ENCODE data around the gene OVOL1. TPM values are rescaled to one million over a fixed set of nuclear protein-coding genes. Genes with fewer than 3 reads are reported as not detected.

OVOL1 gene
- total RNA-seq, 1 experiment from 2014 or later = not detected

DNA sequence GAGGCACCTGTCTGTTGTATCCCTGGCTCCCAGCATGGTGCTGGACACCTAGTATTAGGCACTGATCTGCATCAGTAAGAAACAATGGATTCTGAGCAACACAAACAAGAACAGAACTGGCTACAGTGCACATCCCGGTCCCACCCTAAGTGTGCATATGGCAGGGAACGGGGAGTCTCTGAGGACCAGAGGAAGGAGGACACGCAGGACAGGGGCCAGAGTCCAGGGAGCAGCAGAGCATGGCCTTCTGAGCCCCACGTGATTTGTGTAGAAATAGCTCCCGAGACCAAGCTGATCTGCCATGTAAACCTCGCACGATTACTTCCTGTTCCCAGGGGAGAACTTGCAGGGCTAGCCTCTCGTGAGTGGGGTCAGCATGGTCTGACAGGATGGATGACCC, 34.2 kb downstream of the OVOL1 start:
- no peak overlapping the region for H3K27ac ChIP-seq (ENCODE audit: low read depth, low read length, poor library complexity, severe bottlenecking)
- H3K9me3 ChIP-seq (ENCODE audit: low read depth, low read length, poor library complexity, severe bottlenecking) = no peaks in the 10 kb centered on the region
- no peaks in the 10 kb centered on the region for H3K36me3 ChIP-seq (ENCODE audit: insufficient read depth, low read length, poor library complexity, severe bottlenecking)
- CTCF ChIA-PET = interaction anchor here (0.6 to 1.0 kb wide), 2 partner anchors 31 to 42 kb away, joined by 3 to 7 read pairs; no protein-coding TSS in a partner anchor
- no TSS peak for BruUV-seq (replicated peaks)
- H3K27me3 ChIP-seq (replicated peaks; ENCODE audit: insufficient read depth, low read depth, low read length, poor library complexity) = no peaks in the 10 kb centered on the region
- TF ChIP-seq CTCF (conservative IDR thresholded peaks at IDR 0.05; ENCODE audit: low read depth, low read length) (no peak), EZH2 (IDR thresholded peaks at IDR 0.05; ENCODE audit: borderline replicate concordance, low read depth, low read length, poor library complexity, severe bottlenecking) (no peak)
- intact Hi-C loops (cut with micrococcal nuclease; ENCODE audit: unreplicated experiment) = no loop called here
- POLR2A ChIA-PET (ENCODE audit: low non-redundant PET) = no interaction called here
- no peak overlapping the region for H3K4me3 ChIP-seq (ENCODE audit: low read depth, low read length, poor library complexity, severe bottlenecking)
- DNase-seq (ENCODE audit: low spot score) = no peak
- no peaks in the 10 kb centered on the region for H3K4me1 ChIP-seq (ENCODE audit: insufficient read depth, low read length, poor library complexity, severe bottlenecking)

DNA sequence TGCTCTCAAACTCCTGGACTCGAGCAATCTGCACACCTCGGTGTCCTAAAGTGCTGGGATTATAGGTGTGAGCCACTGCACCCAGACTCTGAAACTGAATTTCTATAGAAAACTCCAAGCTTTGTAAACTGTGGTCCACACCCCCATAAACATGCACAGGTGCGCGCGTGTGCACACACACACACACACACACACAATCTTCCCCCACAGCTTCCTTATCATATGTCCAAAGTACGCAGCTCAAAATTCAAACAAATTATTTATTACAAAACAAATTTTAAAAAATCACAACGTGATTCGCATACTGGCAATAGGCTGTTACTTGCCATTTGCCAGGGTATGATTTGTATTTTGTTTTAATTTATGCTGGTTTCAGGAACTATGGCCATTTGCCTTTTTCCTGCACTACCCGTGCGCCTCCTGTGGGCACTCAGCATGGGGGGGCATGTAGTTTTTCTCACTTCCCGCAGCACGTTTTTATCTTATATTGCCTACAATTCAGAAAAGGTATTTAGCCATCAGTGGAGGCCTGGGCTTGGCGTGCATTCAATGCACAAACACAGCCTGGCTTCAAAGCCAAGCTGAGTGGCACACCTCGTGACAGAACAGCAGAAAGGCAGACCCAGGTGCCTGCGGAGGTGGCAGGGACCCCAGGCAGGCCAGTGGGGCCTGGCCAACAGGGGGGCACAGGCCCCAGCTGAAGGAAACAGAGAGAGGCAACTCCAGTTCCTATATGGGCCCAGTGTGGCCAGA, 36.1 kb downstream of the OVOL1 start:
- no peak for DNase-seq (ENCODE audit: low spot score)
- BruUV-seq (replicated peaks) = no TSS peak
- Histone ChIP-seq H3K4me3 (ENCODE audit: low read depth, low read length, poor library complexity, severe bottlenecking) (no peak overlapping the region), H3K9me3 (ENCODE audit: low read depth, low read length, poor library complexity, severe bottlenecking) (no peaks in the 10 kb centered on the region), H3K4me1 (ENCODE audit: insufficient read depth, low read length, poor library complexity, severe bottlenecking) (no peaks in the 10 kb centered on the region), H3K27ac (ENCODE audit: low read depth, low read length, poor library complexity, severe bottlenecking) (no peak overlapping the region), H3K36me3 (ENCODE audit: insufficient read depth, low read length, poor library complexity, severe bottlenecking) (no peaks in the 10 kb centered on the region), H3K27me3 (replicated peaks; ENCODE audit: insufficient read depth, low read depth, low read length, poor library complexity) (no peaks in the 10 kb centered on the region)
- ChIA-PET POLR2A (ENCODE audit: low non-redundant PET) (no interaction called here), CTCF (no interaction called here)
- intact Hi-C loops (cut with micrococcal nuclease; ENCODE audit: unreplicated experiment) = no loop called here
- no peak for TF ChIP-seq EZH2 (IDR thresholded peaks at IDR 0.05; ENCODE audit: borderline replicate concordance, low read depth, low read length, poor library complexity, severe bottlenecking)

- no TSS peak for BruUV-seq (replicated peaks)
- Histone ChIP-seq H3K27ac (ENCODE audit: low read depth, low read length, poor library complexity, severe bottlenecking) (no peak overlapping the region), H3K27me3 (replicated peaks; ENCODE audit: insufficient read depth, low read depth, low read length, poor library complexity) (no peaks in the 10 kb centered on the region), H3K36me3 (ENCODE audit: insufficient read depth, low read length, poor library complexity, severe bottlenecking) (no peaks in the 10 kb centered on the region), H3K4me3 (ENCODE audit: low read depth, low read length, poor library complexity, severe bottlenecking) (no peak overlapping the region), H3K4me1 (ENCODE audit: insufficient read depth, low read length, poor library complexity, severe bottlenecking) (no peaks in the 10 kb centered on the region), H3K9me3 (ENCODE audit: low read depth, low read length, poor library complexity, severe bottlenecking) (no peaks in the 10 kb centered on the region)
- POLR2A ChIA-PET (ENCODE audit: low non-redundant PET) = no interaction called here
- intact Hi-C loops (cut with micrococcal nuclease; ENCODE audit: unreplicated experiment) = no loop called here
- no peak for DNase-seq (ENCODE audit: low spot score)
- no peak for TF ChIP-seq CTCF (conservative IDR thresholded peaks at IDR 0.05; ENCODE audit: low read depth, low read length)
- CTCF ChIA-PET = interaction anchor here (0.6 to 1.2 kb wide), 3 partner anchors 47 to 300 kb away, joined by 3 to 13 read pairs (median 5); partner anchors contain the start of gene AP5B1
Observed at GRCh38 chr11:65826984-65827735, 40.3 kb downstream of the OVOL1 start.
